Activated naive CD4-positive, alpha-beta T cell treated with anti-CD3 and anti-CD28 coated beads, Interleukin-2, amount 50 U/mL, for 72 hours (primary cell): ENCODE results near the gene AGMO. TPM values are rescaled to one million over a fixed set of nuclear protein-coding genes. Genes with fewer than 3 reads are reported as not detected.
"Not testable (repeated sequence)": the region's sequence is repeated elsewhere in the genome, so short reads cannot be mapped to it uniquely, and the experiment has no call there.

Experiments
- ATAC-seq, 2 donors: fragments of 150-1000 bp; cut with Tn5 transposase; 2 replicates each; pipeline ENCODE4 v1.10.0; 2021; ENCODE audit warnings: mild to moderate bottlenecking in 2 of 2, moderate library complexity in 2 of 2
- DNase-seq, 2 donors: peaks; one replicate each; pipeline ENCODE4 v3.0.0; 2021 to 2022; ENCODE audit warnings: low spot score in 2 of 2
- H3K27ac Mint-ChIP-seq, 2 donors: one replicate each; pipeline ENCODE4 v1.8.0; 2022; ENCODE audit warnings: mild to moderate bottlenecking in 2 of 2, mixed read lengths in 2 of 2
- H3K36me3 Mint-ChIP-seq, 2 donors: one replicate each; pipeline ENCODE4 v1.8.0; 2022; ENCODE audit warnings: mixed read lengths in 2 of 2
- H3K9me3 Mint-ChIP-seq, 2 donors: one replicate each; pipeline ENCODE4 v1.8.0; 2022; ENCODE audit warnings: mixed read lengths in 2 of 2
- total RNA-seq, 2 donors: library from RNA; stranded (reverse); gene quantifications; one replicate each; pipeline ENCODE4 v1.2.3, GENCODE V29; 2022

AGMO gene
- total RNA-seq, 2 donors from 2014 or later: not detected

DNA sequence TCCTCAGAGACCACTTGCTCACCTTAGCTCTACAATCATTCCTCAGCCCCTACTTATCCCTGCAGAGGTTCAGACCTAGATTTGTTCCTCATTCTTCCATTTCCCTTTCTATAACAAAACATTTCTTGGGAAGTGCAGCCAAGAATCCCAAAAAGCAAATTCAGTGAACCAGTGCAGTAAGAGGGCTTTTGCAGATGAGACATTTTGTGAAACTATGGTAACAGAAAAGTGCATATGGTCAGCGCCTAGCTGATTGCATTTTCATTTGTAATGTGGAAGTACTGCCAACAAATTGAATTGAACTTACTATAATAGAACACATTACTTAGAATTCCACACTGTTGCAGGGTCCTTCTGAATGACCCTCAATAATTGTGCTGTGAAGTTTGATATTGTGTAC is 18.6 kb downstream of the AGMO start:
- ATAC-seq (no peak), DNase-seq (no peak)
- Mint-ChIP-seq H3K9me3 (peaks cover 0 to 16% of the 10 kb centered on the region in 2 donors), H3K36me3 (no peaks in the 10 kb centered on the region), H3K27ac (no peak overlapping the region)

DNA sequence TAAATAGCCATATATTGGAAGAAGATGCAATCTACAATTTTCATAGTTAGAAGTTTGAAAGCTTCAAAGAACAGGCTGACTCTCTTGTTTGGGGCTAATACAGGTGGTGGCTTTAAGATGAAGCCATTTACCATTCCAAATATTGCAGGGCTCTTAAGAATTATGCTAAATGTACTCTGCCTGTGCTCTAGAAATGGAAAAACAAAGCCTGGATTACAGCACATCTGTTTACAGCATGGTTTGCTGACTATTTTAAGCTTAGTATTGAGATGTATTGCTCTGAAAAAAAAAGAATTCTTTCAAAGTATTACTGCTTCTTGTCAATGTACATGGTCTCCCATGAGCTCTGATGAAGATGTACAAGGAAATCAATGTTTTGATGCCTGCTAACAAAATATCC is 34.2 kb downstream of the AGMO start:
- Mint-ChIP-seq H3K36me3 (no peaks in the 10 kb centered on the region), H3K9me3 (no peaks in the 10 kb centered on the region), H3K27ac (no peak overlapping the region)
- ATAC-seq (no peak), DNase-seq (no peak)

DNA sequence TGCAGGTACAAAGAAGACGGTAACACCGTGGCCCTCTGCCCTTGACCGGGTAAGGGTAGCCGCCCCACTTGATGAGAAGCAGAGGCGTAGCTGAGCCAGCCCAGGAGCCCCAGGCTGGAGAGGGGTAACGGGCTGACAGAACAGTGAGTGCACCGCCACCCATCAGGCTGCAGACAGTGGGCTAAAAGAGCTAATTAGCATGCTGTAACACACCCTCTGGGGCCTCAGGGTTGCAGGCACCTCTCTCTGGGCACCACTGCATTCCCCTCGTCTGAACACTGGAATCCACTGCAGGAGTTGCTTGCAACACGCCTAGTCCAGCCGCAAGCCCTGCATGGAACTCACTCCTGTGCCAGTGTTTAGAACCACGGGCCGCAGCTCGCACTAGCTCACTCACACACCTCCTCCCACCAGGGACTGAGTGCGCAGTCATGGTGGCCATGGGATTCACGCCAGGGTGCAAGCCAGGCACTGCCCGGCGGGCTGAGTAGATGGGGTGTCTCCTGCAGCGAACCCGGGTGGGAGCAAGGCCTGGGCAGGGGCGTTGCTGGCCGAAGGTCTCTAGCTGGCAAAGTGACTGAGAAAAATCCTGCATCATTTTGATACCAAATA is 36.1 kb downstream of the AGMO start:
- ATAC-seq: no peak
- Mint-ChIP-seq H3K27ac (no peak overlapping the region), H3K36me3 (no peaks in the 10 kb centered on the region), H3K9me3 (peaks cover under 1% of the 10 kb centered on the region in 2 donors)
- DNase-seq: no peak

DNA sequence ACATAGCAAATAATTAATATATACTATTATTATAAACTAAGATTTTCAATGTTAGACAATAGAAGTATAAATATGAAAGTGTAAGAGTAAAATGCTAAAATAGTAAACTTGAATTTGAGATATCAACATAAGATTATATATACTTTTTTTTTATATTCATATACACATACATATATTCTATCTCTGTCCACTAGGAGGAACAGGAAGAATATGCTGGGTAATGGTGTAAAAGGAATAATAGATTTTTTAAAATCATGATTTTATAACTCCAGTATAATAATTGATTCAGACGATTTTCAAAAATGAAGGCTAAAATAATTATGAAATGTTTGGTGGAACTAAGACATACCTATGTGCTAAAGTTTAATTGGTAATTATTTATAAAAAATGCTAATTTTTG is 37.7 kb downstream of the AGMO start:
- ATAC-seq: no peak
- H3K27ac Mint-ChIP-seq: no peak overlapping the region
- H3K36me3 Mint-ChIP-seq: peaks cover 0 to 7% of the 10 kb centered on the region in 2 donors
- DNase-seq: no peak
- H3K9me3 Mint-ChIP-seq: peaks cover 10 to 13% of the 10 kb centered on the region in 2 donors

DNA sequence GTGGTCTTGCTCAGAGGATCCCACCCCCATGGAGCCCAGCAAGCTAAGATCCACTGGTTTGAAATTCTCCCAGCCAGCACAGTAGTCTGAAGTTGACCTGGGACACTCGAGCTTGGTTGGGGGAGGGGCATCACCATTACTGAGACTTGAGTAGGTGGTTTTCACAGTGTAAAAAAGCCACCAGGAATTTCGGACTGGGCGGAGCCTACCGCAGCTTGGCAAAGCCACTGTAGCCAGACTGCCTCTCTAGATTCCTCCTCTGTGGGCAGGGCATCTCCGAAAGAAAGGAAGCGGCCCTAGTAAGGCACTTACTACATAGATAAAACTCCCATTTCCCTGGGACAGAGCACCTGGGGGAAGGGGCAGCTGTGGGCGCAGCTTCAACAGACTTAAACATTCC is 44.0 kb downstream of the AGMO start:
- ATAC-seq, DNase-seq, H3K27ac Mint-ChIP-seq, H3K36me3 Mint-ChIP-seq: not testable (repeated sequence)
- peaks cover 28 to 29% of the 10 kb centered on the region in 2 donors for H3K9me3 Mint-ChIP-seq

DNA sequence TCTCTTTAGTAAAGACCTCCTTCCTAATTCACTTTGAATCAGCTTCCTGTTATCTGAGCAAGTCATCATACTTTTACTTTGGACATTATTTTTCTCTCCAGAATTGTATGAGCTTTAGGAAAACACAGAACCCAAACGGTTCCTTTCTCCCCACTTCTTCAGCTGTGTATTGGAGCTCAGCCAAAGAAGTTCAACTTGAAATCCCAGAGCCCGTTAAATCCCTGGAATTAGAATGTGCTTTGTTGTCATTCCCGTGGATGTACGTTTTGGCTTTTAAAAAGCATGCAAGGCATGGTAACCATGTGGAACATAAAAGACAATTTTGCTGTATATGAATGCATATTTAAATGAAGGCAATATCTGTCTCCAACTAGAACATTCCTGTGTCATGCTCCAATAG is 46.6 kb downstream of the AGMO start:
- DNase-seq: no peak
- H3K27ac Mint-ChIP-seq: no peak overlapping the region
- H3K36me3 Mint-ChIP-seq: peaks cover 0 to 3% of the 10 kb centered on the region in 2 donors
- ATAC-seq: no peak
- H3K9me3 Mint-ChIP-seq: peaks cover 22 to 26% of the 10 kb centered on the region in 2 donors

DNA sequence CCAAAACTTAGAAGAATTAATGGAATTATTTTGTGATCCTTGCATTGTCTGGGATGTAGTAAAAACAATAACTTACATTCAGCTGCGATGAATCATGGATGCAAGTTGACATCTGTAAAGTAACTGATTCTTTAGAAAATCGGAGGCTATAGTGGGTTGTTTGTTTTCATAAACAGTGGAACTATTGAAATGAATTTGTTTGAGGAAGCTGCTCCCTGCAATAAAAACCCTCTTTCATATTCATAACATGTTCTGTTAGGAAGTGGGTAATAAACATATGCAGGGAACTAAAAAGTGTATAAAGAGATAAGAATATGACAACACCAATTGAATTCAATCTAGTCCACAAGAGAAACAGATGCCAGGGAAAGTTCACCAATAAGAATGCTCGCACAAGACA is 53.6 kb downstream of the AGMO start:
- H3K36me3 Mint-ChIP-seq: no peaks in the 10 kb centered on the region
- ATAC-seq: no peak
- H3K27ac Mint-ChIP-seq: no peak overlapping the region
- peaks cover 0 to 3% of the 10 kb centered on the region in 2 donors for H3K9me3 Mint-ChIP-seq
- no peak for DNase-seq

DNA sequence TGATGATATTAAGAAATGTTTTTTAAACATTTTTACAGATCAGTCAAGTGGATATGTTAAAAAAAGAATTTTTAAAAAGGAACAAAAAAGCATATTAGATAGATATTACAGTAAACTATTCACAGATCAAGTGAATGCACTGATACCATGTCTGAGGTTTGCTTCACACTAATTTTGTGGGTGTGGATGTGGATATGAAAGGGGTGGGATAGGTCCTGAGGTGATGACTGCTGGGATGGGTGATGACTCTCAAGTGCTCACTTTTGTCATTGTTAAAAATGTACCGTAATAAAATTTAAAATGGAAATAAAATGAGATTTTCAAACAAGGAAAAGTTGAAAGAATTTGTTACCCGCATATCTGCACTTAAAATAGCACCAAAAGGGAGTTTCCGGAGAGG is 54.1 kb downstream of the AGMO start:
- ATAC-seq (no peak), DNase-seq (no peak)

DNA sequence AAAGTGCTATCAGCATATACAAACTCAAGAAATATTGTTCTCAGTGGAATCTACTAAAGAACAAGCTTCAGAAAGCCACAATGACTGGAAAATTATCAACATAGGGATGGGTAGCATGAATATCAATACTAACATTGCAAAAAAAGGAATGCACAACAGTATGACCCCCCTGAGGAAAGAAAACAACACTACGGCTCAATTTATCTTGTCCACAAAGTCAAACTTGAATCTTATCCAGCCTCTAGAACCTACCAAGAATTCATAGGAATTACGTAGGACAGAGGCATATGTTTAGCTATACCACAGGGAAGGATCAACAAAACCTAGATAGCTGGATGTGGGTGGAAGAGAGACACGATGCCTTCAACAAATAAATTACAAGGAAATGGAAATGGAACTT is 54.6 kb downstream of the AGMO start:
- DNase-seq (no peak), ATAC-seq (no peak)
- Mint-ChIP-seq H3K9me3 (no peaks in the 10 kb centered on the region), H3K27ac (no peak overlapping the region), H3K36me3 (no peaks in the 10 kb centered on the region)

More for the DNA sequence above, 54.1 kb downstream of the AGMO start:
- H3K27ac Mint-ChIP-seq: no peak overlapping the region
- peaks cover 0 to under 1% of the 10 kb centered on the region in 2 donors for H3K9me3 Mint-ChIP-seq
- no peaks in the 10 kb centered on the region for H3K36me3 Mint-ChIP-seq

DNA sequence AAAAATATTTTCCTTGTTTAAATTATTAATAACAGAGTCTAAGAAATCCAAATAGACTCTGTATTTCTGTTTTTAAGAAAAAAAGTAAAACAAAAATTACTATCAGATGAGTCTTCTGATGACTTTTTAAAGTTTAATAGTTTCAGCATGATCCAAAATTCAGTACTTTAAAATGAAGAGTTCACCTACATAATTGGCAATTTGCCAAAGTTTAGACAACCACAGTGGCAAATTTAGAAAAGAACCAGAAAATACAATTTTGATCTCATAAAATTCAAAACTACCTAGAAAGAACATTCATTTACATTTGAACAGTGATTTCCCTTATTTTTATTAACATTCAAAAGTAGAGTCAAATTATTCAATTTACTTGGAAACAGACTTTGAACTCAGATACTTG is 56.1 kb downstream of the AGMO start:
- ATAC-seq: no peak
- H3K27ac Mint-ChIP-seq: no peak overlapping the region
- no peaks in the 10 kb centered on the region for H3K36me3 Mint-ChIP-seq

DNA sequence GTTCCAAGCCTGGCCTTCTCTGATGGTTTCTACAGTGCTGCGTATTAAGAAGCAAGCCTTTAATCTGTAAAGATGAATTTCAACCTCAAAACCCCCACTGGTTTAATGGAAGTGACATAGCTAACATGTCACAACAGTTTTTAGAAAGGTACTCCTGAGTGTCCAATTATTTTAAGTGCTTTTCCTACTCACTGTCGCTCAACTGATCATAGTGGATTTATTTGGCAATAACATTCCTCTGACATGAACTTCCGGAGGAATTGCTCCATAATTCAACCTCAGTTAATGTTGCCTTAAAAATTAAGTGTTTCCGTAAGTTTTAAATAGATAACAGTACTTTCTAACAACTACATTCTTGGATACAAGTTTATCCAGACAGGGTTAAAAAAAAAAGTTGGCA is 57.5 kb downstream of the AGMO start:
- Mint-ChIP-seq H3K27ac (no peak overlapping the region), H3K36me3 (no peaks in the 10 kb centered on the region), H3K9me3 (no peaks in the 10 kb centered on the region)
- DNase-seq (no peak), ATAC-seq (no peak)

More for the DNA sequence above, 56.1 kb downstream of the AGMO start:
- no peaks in the 10 kb centered on the region for H3K9me3 Mint-ChIP-seq
- no peak for DNase-seq

DNA sequence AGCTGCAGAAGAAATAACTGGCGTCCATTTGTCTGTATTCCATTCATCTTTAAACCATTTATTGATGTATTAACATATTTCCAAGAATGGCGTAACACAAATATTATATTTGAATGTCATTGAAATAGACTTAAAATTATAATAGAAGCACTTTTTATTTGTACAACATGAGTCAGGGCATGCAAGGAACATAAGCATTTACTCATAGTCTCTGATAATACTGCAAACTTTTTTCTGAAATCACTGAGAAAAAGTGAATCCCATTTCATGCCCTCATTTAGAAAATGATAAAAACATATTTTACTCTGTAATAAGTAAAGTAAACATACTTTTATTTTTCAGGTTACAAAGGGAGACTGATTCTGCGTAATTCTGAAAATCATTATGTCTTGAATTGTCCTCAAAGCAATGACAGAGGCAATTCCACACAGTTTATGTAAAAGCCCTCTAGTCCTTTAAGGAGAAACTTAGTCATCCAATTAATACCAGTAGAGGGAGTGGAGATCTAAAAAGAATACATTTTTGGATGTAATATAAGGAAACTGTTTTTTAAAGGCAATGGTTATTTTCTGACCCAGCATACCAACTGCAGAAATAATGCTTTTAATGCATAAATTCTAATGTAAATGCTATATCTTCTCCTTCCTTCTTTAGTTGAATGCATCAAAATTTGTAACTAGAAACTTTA is 58.1 kb downstream of the AGMO start:
- Mint-ChIP-seq H3K36me3 (no peaks in the 10 kb centered on the region), H3K27ac (no peak overlapping the region), H3K9me3 (no peaks in the 10 kb centered on the region)
- ATAC-seq (no peak), DNase-seq (no peak)

DNA sequence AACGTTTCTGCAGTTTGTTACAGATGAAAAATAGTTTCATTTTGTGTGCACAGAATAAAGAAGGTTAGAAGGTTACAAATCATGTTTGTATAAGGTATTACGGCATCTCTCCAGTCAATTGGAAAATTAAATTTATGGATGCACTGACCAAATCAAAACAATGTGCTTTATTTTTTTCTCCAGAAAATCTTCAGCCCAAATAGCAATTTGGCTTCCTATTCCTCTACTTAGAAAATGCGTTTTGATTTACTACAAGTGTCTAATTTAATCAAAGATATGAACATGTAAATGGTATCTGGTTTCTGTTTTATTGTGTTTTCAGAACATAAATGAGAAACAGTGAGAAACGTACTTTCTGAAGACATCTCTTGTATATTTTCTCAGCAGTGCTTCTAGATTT is 63.4 kb downstream of the AGMO start:
- no peak overlapping the region for H3K27ac Mint-ChIP-seq
- DNase-seq: no peak
- peaks cover 4 to 5% of the 10 kb centered on the region in 2 donors for H3K9me3 Mint-ChIP-seq
- H3K36me3 Mint-ChIP-seq: no peaks in the 10 kb centered on the region
- ATAC-seq: no peak

DNA sequence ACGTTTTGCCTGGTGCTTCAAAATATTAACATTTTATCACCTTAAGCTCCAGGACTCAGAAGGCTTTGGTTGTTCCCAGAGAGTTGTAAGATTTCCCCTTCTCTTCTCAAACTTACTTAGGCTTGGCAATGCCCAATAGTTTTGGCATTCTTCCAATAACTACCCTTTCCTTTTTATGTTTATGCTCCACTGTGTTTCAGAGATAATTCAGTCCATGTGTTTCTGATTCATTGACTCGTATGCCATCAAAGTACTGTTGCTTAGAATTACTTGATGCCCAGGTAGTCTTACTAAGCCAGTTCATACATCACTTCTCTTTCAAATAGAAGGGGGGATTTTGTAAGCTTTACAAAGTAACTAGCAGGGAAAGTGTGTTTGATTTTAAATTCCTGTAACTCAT is 66.6 kb downstream of the AGMO start:
- ATAC-seq (no peak), DNase-seq (no peak)
- Mint-ChIP-seq H3K9me3 (peaks cover 4 to 8% of the 10 kb centered on the region in 2 donors), H3K27ac (no peak overlapping the region), H3K36me3 (no peaks in the 10 kb centered on the region)

DNA sequence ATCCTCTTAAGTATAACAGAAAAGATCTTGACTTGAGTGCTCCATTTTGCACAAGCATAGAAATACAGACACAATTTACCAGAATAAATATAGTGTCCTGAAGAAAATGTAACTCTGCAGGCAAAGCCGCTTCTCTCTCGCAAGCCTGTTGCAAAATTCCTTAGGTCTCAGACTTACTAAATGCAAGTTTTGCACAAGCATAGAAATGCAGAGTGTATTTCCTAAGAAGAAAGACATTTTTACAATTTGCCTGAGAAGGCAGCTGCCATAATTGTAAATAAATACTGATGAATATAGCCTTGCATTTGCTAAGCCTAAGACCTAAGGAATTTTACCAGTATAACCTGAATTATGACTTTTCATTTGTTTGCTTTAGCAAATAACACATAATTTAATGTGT is 67.1 kb downstream of the AGMO start:
- no peak overlapping the region for H3K27ac Mint-ChIP-seq
- no peak for DNase-seq
- peaks cover 4 to 9% of the 10 kb centered on the region in 2 donors for H3K9me3 Mint-ChIP-seq
- no peak for ATAC-seq
- no peaks in the 10 kb centered on the region for H3K36me3 Mint-ChIP-seq

DNA sequence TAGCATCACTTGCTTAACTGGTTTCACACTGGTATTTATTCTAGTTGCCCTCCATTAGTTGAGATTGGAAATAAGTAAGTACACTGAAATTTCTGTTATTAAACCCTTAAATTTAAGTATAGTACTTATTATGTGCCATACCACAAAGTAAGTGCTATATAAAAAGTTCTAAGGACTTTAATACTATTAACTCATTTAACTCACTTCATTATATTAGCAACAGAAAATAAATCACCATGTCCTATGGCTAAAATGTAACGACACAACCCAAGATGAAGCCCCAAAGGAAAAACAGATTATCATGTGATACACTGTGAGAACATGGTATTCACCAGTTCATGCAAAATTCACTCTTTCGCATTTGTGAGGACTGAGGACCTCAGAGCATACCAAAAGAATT is 70.5 kb downstream of the AGMO start:
- Mint-ChIP-seq H3K36me3 (no peaks in the 10 kb centered on the region), H3K9me3 (peaks cover 4 to 9% of the 10 kb centered on the region in 2 donors), H3K27ac (no peak overlapping the region)
- ATAC-seq (no peak), DNase-seq (no peak)

DNA sequence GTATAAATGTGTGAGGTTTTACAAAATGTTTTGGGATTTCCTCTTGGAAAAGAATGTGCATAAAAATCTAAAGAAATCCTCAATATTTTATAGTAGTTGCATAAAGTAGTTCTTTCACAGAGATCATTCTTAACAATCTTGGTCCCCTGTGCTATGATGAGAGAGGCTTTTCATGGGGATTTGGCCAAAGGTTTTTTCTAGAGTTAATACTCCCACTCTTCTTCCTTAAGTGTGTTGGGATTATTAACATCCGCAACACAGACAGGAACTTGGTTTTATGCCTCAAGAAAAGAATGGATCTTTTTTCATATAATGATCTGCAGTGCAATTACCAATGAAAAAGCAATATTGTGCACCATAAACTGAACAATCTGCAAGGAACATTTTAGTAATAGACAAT is 71.5 kb downstream of the AGMO start:
- Mint-ChIP-seq H3K27ac (no peak overlapping the region), H3K9me3 (peaks cover 0 to 8% of the 10 kb centered on the region in 2 donors), H3K36me3 (no peaks in the 10 kb centered on the region)
- no peak for ATAC-seq
- no peak for DNase-seq

DNA sequence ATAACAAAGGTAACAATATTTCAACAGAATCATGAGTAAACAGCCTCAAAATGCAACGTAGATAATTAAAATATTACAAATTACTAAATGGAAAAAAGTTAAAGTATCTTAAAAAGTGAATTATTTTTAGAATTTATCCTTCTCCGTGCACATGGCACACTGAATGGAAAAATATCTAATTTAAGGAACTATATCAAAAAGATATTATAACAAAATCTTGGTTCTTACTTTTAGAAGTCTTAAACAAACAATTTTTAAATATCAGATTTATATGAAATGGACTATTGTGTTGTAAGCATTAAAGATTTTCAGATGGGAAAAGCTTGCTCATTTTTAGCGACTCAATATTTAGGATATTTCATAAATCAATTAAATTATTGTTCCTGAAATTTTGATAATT is 72.0 kb downstream of the AGMO start:
- no peaks in the 10 kb centered on the region for H3K36me3 Mint-ChIP-seq
- H3K9me3 Mint-ChIP-seq: peaks cover under 1 to 9% of the 10 kb centered on the region in 2 donors
- ATAC-seq (no peak), DNase-seq (no peak)
- H3K27ac Mint-ChIP-seq: no peak overlapping the region
